ENCODE measurements around the gene ZNF777. TPM values are rescaled to one million over a fixed set of nuclear protein-coding genes. Genes with fewer than 3 reads are reported as not detected.

ZNF777 gene
- total and polyA plus RNA-seq, 9 of the 15 experiments (the other 6 are each of a cell fraction or from before 2014, with no cell fraction given) = 0.11 to 32.6 (median 9.0) TPM

DNA sequence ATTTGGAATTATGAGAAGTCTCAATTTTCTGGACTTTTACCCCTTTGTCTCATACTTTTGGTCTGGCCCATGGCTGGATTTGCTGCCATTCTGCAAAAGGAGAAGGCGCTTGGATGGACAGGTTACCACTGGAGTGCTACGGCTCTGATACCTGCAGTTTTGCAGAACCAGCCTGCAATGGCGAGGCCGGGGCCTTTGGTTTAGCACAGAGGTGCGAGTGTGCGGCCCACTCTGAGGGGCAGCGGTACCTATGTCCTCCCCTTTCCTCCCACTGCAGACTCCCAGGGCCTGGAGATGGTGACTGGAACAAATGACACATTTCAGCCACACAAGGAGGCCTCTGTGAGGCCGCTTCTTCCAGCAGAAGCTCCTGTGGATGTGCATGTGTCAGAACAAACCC is 11.9 kb downstream of the ZNF777 start:
- FAIRE-seq = no peak
- Histone ChIP-seq H3K4me2 (ENCODE audit: insufficient read depth, low read length) (no peak overlapping the region), H3K9ac (ENCODE audit: insufficient read depth in 1 of 2, low read depth in 2 of 2, low read length in 2 of 2) (0 out of 4 replicates have a peak overlapping the region, but pooled peaks of 1 of the 2 experiments have one; percentile 49), H4K20me1 (replicated peaks; ENCODE audit: control insufficient read depth, insufficient read depth, low read length) (no peaks in the 10 kb centered on the region), H3K9me3 (replicated peaks; ENCODE audit: control insufficient read depth, insufficient read depth, low read depth, low read length) (no peaks in the 10 kb centered on the region), H3K4me1 (replicated peaks in 1 of 2; ENCODE audit: control insufficient read depth in 2 of 2, insufficient read depth in 2 of 2, low read length in 2 of 2) (peaks cover 2 to 4% of the 10 kb centered on the region in 2 experiments; a peak in 1 of 5 replicates), H3K79me2 (ENCODE audit: control insufficient read depth, insufficient read depth, low read length) (no peaks in the 10 kb centered on the region), H3K9me1 (ENCODE audit: control insufficient read depth, insufficient read depth, low read length) (no peaks in the 10 kb centered on the region), H2AFZ (ENCODE audit: low read depth, low read length) (no peak overlapping the region), H3K27me3 (ENCODE audit: control insufficient read depth in 2 of 2, insufficient read depth in 2 of 2, low read length in 2 of 2) (no peaks in the 10 kb centered on the region), H3K4me3 (no peak overlapping the region), H3K27ac (ENCODE audit: extremely low read depth, low read depth, low read length) (no peak overlapping the region), H3K36me3 (ENCODE audit: control insufficient read depth, insufficient read depth, low read length) (peaks cover 85% of the 10 kb centered on the region)
- DNase-seq (ENCODE audit: extremely low read depth in 1 of 4, low spot score in 3 of 4) = no peak
- BruUV-seq (replicated peaks) = no TSS peak
- ChIA-PET CTCF (ENCODE audit: low intra/inter-chr PET ratio) (no interaction called here), POLR2A (no interaction called here)
- in situ Hi-C loops (cut with MboI) = no loop called here
- WGBS (ENCODE audit: insufficient coverage, low coverage, missing lambda C conversion rate) = 96% methylated on average over 8 of the region's 8 CpGs
- ATAC-seq = no peak
- intact Hi-C loops (cut with micrococcal nuclease) = no loop called here
- TF ChIP-seq STAT5A (IDR thresholded peaks at IDR 0.05; ENCODE audit: borderline replicate concordance, low read length) (no peak), MED1 (CRISPR knock-in tag; IDR thresholded peaks at IDR 0.05; ENCODE audit: borderline replicate concordance) (no peak), IRF2 (CRISPR knock-in tag; IDR thresholded peaks at IDR 0.05) (no peak), NR3C1 (CRISPR knock-in tag; IDR thresholded peaks at IDR 0.05) (no peak), CREBBP (IDR thresholded peaks at IDR 0.05; ENCODE audit: low read depth, low read length) (no peak), HDAC3 (IDR thresholded peaks at IDR 0.05; ENCODE audit: borderline replicate concordance, partially characterized antibody) (no peak), PTTG1 (tag; IDR thresholded peaks at IDR 0.05; ENCODE audit: low read depth) (no peak), GATA2 (CRISPR knock-in tag; IDR thresholded peaks at IDR 0.05) (no peak), TCF7 (IDR thresholded peaks at IDR 0.05; ENCODE audit: borderline replicate concordance) (no peak), HMGN3 (IDR thresholded peaks at IDR 0.05; ENCODE audit: borderline replicate concordance, extremely low read depth, insufficient read length, low read depth, low read length) (no peak), U2AF2 (optimal IDR thresholded peaks at IDR 0.05; ENCODE audit: low read depth, low read length) (no peak), TRIM24 (IDR thresholded peaks at IDR 0.05) (no peak), ZNF232 (CRISPR knock-in tag; IDR thresholded peaks at IDR 0.05) (no peak)
- TF ChIP-seq, protein P1, sequence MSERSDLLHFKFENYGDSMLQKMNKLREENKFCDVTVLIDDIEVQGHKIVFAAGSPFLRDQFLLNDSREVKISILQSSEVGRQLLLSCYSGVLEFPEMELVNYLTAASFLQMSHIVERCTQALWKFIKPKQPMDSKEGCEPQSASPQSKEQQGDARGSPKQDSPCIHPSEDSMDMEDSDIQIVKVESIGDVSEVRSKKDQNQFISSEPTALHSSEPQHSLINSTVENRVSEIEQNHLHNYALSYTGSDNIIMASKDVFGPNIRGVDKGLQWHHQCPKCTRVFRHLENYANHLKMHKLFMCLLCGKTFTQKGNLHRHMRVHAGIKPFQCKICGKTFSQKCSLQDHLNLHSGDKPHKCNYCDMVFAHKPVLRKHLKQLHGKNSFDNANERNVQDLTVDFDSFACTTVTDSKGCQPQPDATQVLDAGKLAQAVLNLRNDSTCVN (CRISPR knock-in tag; IDR thresholded peaks at IDR 0.05) = no peak
- TF ChIP-seq, protein P2, sequence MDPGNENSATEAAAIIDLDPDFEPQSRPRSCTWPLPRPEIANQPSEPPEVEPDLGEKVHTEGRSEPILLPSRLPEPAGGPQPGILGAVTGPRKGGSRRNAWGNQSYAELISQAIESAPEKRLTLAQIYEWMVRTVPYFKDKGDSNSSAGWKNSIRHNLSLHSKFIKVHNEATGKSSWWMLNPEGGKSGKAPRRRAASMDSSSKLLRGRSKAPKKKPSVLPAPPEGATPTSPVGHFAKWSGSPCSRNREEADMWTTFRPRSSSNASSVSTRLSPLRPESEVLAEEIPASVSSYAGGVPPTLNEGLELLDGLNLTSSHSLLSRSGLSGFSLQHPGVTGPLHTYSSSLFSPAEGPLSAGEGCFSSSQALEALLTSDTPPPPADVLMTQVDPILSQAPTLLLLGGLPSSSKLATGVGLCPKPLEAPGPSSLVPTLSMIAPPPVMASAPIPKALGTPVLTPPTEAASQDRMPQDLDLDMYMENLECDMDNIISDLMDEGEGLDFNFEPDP (CRISPR knock-in tag; IDR thresholded peaks at IDR 0.05) = no peak
- TF ChIP-seq, protein P3, sequence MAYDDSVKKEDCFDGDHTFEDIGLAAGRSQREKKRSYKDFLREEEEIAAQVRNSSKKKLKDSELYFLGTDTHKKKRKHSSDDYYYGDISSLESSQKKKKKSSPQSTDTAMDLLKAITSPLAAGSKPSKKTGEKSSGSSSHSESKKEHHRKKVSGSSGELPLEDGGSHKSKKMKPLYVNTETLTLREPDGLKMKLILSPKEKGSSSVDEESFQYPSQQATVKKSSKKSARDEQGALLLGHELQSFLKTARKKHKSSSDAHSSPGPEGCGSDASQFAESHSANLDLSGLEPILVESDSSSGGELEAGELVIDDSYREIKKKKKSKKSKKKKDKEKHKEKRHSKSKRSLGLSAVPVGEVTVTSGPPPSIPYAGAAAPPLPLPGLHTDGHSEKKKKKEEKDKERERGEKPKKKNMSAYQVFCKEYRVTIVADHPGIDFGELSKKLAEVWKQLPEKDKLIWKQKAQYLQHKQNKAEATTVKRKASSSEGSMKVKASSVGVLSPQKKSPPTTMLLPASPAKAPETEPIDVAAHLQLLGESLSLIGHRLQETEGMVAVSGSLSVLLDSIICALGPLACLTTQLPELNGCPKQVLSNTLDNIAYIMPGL (CRISPR knock-in tag; IDR thresholded peaks at IDR 0.05) = no peak
- TF ChIP-seq, protein P4, sequence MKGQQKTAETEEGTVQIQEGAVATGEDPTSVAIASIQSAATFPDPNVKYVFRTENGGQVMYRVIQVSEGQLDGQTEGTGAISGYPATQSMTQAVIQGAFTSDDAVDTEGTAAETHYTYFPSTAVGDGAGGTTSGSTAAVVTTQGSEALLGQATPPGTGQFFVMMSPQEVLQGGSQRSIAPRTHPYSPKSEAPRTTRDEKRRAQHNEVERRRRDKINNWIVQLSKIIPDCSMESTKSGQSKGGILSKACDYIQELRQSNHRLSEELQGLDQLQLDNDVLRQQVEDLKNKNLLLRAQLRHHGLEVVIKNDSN (CRISPR knock-in tag; IDR thresholded peaks at IDR 0.05) = no peak
- TF ChIP-seq, protein P5, sequence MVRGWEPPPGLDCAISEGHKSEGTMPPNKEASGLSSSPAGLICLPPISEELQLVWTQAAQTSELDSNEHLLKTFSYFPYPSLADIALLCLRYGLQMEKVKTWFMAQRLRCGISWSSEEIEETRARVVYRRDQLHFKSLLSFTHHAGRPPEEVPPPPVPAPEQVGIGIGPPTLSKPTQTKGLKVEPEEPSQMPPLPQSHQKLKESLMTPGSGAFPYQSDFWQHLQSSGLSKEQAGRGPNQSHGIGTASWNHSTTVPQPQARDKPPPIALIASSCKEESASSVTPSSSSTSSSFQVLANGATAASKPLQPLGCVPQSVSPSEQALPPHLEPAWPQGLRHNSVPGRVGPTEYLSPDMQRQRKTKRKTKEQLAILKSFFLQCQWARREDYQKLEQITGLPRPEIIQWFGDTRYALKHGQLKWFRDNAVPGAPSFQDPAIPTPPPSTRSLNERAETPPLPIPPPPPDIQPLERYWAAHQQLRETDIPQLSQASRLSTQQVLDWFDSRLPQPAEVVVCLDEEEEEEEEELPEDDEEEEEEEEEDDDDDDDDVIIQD (CRISPR knock-in tag; IDR thresholded peaks at IDR 0.05) = no peak

All from K562 (cell line).